ENCODE measurements around the gene ADARB2.

ADARB2 gene

GRCh38 chr10:1735562-1735961 is 1.8 kb downstream of the ADARB2 start:
- no peak for DNase-seq

- no peak for DNase-seq
Measured at GRCh38 chr10:1734288-1734687, 3.0 kb downstream of the ADARB2 start.

GRCh38 chr10:1733720-1734119 is 3.6 kb downstream of the ADARB2 start:
- DNase-seq, result no peak

GRCh38 chr10:1732564-1732996 is 4.7 kb downstream of the ADARB2 start:
- DNase-seq, result no peak

GRCh38 chr10:1731592-1731991 is 5.7 kb downstream of the ADARB2 start:
- no peak for DNase-seq

- DNase-seq, result no peak
Measured at GRCh38 chr10:1729751-1730150, 7.6 kb downstream of the ADARB2 start.

- DNase-seq, result no peak
Measured at GRCh38 chr10:1726861-1727260, 10.5 kb downstream of the ADARB2 start.

- DNase-seq, result no peak
Measured at GRCh38 chr10:1724921-1725488, 12.3 kb downstream of the ADARB2 start.

GRCh38 chr10:1716839-1717238 is 20.5 kb downstream of the ADARB2 start:
- no peak for DNase-seq

GRCh38 chr10:1715821-1716220 is 21.5 kb downstream of the ADARB2 start:
- DNase-seq, result no peak

GRCh38 chr10:1712944-1713671 is 24.2 kb downstream of the ADARB2 start:
- no peak for DNase-seq

GRCh38 chr10:1712314-1712713 is 25.0 kb downstream of the ADARB2 start:
- DNase-seq, result no peak

- DNase-seq, result no peak
Measured at GRCh38 chr10:1709161-1709560, 28.2 kb downstream of the ADARB2 start.

- DNase-seq, result no peak
Measured at GRCh38 chr10:1708746-1709145, 28.6 kb downstream of the ADARB2 start.

- no peak for DNase-seq
Measured at GRCh38 chr10:1706711-1707110, 30.6 kb downstream of the ADARB2 start.

- no peak for DNase-seq
Measured at GRCh38 chr10:1706256-1706655, 31.1 kb downstream of the ADARB2 start.

GRCh38 chr10:1698185-1698584 is 39.1 kb downstream of the ADARB2 start:
- no peak for DNase-seq

GRCh38 chr10:1696106-1696505 is 41.2 kb downstream of the ADARB2 start:
- no peak for DNase-seq

GRCh38 chr10:1690086-1690485 is 47.2 kb downstream of the ADARB2 start:
- no peak for DNase-seq

GRCh38 chr10:1688531-1688930 is 48.8 kb downstream of the ADARB2 start:
- DNase-seq, result no peak

GRCh38 chr10:1687623-1688150 is 49.6 kb downstream of the ADARB2 start:
- no peak for DNase-seq

GRCh38 chr10:1687190-1687589 is 50.1 kb downstream of the ADARB2 start:
- no peak for DNase-seq

- DNase-seq, result no peak
Measured at GRCh38 chr10:1686491-1686749, 50.9 kb downstream of the ADARB2 start.

- no peak for DNase-seq
Measured at GRCh38 chr10:1685699-1686490, 51.4 kb downstream of the ADARB2 start.
